GM12875 (cell line): ENCODE data around the gene ZKSCAN2.

ENCODE experiments used
- H3K4me3 ChIP-seq: one replicate; pipeline ENCODE4 v1.5.1; 2011; ENCODE audit warnings: low read depth, low read length, control low read depth
- TF ChIP-seq, protein P1 (sequence below): IDR thresholded peaks from 2 replicates; pipeline ENCODE4 v1.5.1; 2011; ENCODE audit warnings: low read depth, mild to moderate bottlenecking, control low read depth, inconsistent platforms, low read length, moderate library complexity, borderline replicate concordance; ENCODE audit not compliant: insufficient read depth

The ZKSCAN2 gene

DNA sequence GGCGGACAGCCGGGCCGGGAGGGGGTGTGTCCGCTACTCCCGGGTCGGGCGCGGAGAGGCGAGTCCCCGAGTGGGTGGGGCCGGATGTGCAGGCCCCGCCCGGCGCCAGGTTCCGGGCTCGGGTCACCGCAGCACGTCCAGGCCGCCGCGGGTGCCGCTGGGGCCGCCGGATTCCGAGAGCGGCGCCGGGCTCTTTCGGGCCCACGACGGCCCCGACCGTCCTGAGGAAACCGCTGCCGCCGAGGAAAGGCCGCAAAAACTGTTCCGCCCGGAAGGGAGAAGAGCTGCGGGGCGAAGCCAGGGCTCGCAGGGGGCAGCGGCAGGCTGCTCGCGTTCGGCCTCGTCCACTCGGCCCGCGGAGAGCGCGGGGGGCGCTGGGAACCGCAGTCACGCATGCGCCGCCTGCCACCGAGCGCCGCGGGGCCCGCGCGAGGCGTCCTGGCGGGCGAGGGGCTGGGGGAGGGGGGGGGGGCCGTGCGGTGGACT lies at the start of gene ZKSCAN2:
ZKSCAN2 (minus strand) TSS at position 376 of the 486 bp plus-strand sequence. CDS start 718 bp downstream, outside the sequence.
- TF ChIP-seq, protein P1, sequence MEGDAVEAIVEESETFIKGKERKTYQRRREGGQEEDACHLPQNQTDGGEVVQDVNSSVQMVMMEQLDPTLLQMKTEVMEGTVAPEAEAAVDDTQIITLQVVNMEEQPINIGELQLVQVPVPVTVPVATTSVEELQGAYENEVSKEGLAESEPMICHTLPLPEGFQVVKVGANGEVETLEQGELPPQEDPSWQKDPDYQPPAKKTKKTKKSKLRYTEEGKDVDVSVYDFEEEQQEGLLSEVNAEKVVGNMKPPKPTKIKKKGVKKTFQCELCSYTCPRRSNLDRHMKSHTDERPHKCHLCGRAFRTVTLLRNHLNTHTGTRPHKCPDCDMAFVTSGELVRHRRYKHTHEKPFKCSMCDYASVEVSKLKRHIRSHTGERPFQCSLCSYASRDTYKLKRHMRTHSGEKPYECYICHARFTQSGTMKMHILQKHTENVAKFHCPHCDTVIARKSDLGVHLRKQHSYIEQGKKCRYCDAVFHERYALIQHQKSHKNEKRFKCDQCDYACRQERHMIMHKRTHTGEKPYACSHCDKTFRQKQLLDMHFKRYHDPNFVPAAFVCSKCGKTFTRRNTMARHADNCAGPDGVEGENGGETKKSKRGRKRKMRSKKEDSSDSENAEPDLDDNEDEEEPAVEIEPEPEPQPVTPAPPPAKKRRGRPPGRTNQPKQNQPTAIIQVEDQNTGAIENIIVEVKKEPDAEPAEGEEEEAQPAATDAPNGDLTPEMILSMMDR, result no peak

DNA sequence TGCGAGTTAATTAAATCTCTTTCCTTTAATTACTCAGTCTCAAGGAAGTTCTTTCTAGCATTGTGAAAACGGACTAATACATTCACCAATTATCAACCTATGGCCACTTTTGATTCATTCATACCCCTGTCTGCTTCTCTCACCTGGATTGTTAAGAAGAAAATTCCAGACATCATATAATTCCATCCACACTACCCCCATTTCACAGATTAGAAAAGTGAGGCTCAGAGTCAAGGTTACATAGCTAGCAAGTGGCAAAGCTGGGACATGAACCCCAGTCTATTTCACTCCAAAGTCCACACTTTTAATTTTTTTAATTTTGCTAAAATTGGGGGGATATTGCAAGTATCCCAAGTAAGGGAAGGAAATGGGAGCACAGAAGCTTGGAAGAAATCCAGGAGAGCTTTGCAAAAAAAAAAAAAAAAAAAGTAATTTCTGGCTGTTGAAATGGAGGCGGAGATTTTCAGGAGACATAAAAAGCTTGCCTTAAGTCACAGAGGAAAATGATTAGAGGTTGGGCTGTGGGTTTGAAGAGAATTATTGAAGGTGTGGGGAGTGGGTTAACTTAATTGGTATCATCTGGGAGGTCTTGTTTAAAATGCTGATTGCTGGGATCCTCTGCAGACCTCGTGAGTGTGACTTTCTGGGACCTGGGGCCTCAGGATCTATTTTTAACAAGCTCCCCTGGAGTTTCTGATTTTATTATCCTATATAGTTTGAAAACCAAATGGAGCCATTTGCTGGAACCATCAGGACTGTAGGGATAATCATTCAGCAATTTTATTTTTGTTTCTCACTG lies 42.3 kb upstream of the ZKSCAN2 start:
- H3K4me3 ChIP-seq, result no peak overlapping the region
- TF ChIP-seq, protein P1, result no peak

More for the DNA sequence above, at the start of gene ZKSCAN2:
- H3K4me3 ChIP-seq, result peak within 1 kb of the TSS; percentile 92

DNA sequence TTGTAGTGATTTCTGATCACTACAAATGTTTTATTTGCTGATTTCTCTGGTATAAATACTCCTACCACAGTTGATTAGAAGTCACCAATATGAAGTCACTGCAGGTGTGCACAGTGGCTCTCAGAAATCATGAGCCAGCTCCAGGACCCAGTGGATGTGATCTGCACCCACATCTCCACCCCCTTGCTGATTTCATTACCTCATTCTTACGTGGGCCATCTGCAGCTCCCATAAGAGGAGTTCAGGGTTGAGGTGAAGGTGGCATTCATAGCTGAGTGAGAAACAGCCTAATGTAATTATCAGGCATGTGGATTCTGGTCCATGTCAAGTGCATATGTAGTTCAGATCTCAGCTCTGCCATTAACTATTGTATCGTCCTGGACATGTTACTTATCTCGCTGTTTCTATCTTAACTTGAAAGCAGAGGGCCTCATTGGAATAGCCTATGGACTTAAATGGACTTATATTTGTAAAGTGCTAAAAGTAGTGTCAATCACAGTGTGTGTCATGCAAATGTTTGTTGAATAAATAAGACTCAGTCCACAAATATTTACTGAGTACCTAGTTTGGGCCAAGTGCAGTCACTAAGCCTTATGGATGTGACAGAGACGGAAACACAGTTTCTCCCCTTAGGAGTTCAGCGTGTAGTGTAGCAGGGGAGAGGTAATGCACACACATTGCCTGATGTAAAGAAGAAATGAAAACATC lies 40.7 kb upstream of the ZKSCAN2 start:
- TF ChIP-seq, protein P1, result no peak
- no peak overlapping the region for H3K4me3 ChIP-seq

DNA sequence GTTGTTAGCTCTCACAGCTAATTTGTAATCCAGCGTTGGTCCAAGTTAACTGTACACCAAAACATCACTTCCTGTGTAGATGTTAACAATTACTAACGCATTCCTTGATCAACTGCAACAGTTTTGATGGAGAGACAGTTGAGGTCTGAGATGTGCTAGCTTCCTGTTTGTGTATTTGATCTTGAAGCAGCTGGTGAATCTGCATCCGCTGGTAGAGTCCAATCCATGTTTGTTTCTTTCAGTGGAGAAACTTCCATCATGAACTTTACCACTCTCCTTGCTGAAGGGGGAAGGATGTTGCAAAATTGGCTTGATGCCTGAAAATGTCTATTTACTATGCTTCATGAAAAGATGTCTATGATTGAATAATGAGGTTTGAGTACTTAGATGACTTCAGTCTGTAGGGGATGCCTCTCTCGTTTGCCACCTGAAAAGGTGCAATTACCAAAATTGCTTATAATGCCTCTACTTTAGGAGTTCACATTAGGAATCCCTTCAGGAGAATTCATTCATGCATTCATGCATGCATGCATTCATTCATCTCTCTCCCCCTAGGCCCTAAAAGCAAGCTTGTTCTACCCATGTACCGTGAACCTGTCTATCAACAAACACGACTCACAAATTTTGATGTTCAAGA lies 39.6 kb upstream of the ZKSCAN2 start:
- TF ChIP-seq, protein P1, result no peak
- H3K4me3 ChIP-seq, result no peak overlapping the region

DNA sequence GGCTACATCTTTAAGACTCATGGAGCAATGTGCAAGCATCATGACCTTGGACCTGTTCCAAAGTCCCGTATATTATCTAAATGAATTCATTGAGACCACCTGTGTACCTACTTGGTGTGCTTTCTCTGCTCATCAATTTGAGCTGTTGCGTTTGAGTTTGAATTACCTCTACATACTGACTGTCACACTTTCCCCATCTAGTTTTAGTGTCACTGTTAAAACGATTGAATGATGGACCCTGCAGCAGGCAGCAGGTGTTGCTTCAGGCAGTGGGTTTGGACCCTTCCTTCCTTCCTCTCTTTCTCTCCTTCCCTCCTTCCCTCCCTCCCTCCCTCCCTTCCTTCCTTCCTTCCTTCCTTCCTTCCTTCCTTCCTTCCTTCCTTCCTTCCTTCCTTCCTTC lies 33.9 kb upstream of the ZKSCAN2 start:
- TF ChIP-seq, protein P1, result no peak
- H3K4me3 ChIP-seq, result no peak overlapping the region

DNA sequence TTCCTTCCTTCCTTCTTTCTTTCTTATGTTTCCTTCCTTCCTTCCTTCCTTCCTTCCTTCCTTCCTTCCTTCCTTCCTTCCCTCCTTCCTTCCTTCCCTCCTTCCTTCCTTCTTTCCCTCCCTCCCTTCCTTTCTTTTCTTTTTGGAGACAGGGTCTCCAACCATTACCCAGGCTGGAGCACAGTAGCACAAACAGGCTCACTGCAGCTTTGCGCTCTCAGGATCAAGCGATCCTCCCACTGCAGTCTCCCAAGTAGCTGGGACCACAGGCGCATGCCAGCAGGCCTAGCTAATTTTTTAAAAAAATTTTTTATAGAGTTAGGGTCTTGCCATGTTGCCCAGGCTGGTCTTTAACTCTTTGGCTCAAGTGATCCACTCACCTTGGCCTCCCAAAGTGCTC lies 31.8 kb upstream of the ZKSCAN2 start:
- TF ChIP-seq, protein P1, result no peak
- no peak overlapping the region for H3K4me3 ChIP-seq
